Measurements from ENCODE around the gene BRAP. TPM values are rescaled to one million over a fixed set of nuclear protein-coding genes. Genes with fewer than 3 reads are reported as not detected.
"Not testable (repeated sequence)": the region's sequence is repeated elsewhere in the genome, so short reads cannot be mapped to it uniquely, and the experiment has no call there.

Gene BRAP, protein sequence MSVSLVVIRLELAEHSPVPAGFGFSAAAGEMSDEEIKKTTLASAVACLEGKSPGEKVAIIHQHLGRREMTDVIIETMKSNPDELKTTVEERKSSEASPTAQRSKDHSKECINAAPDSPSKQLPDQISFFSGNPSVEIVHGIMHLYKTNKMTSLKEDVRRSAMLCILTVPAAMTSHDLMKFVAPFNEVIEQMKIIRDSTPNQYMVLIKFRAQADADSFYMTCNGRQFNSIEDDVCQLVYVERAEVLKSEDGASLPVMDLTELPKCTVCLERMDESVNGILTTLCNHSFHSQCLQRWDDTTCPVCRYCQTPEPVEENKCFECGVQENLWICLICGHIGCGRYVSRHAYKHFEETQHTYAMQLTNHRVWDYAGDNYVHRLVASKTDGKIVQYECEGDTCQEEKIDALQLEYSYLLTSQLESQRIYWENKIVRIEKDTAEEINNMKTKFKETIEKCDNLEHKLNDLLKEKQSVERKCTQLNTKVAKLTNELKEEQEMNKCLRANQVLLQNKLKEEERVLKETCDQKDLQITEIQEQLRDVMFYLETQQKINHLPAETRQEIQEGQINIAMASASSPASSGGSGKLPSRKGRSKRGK
- 12.0 TPM for total RNA-seq

DNA sequence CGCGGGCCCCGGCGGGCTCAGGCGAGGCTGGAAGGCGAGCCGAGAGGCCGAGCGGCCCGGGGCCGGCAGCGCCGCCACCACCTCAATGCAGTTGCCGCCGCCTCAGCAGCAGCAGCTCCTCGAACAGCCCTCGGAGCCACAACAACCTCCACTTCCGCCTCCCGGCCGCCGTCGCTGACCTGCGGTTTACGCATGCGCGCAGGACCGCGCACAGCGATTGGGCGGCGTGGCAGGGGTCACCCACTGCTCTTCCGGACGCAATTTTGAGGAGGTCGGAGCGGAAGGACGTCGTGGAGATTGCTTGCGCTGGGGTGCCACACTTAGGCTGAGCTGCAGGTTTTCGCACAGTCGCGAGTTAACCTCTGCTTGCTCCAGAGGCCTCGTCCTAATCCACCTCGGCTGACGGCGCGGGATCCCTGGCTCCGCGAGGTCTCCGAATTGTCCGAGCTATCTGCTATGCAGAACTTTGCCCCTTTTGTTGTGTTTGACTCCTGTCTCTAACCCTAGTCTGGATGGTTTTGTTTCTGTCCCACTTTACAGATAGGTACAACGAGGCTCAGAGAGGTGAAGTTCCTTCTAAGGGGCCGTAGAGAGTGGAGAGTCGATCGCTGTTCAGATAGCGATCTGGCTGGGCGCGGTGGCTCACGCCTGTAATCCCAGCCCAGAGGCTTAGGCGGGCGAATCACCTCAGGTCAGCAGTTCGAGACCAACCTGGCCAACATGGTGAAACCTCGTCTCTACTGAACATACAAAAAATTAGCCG is at the start of gene BRAP, which contains the start of gene ACAD10:
TSS of gene BRAP (minus strand) at position 146 of the 763 bp plus-strand sequence. CDS start 164 bp downstream, outside the sequence.
TSS of gene ACAD10 (plus strand) at position 243 of the 763 bp plus-strand sequence. CDS start 6,657 bp downstream, outside the sequence.
- Histone ChIP-seq H3K36me3 (ENCODE audit: control insufficient read depth in 3 of 3, insufficient read depth in 3 of 3, low read length in 3 of 3) (peaks cover 7 to 18% (median 14%) of the 10 kb centered on the region in 3 donors), H3K9ac (ENCODE audit: low read depth in 1 of 3, low read length in 3 of 3) (peak within 1 kb of the TSS; percentile 99), H3K27me3 (ENCODE audit: control insufficient read depth in 3 of 3, insufficient read depth in 3 of 3, low read length in 3 of 3) (no peaks in the 10 kb centered on the region), H3K4me3 (ENCODE audit: low read length in 3 of 3) (peak within 1 kb of the TSS; percentile 100), H3K9me3 (ENCODE audit: control insufficient read depth in 3 of 3, low read length in 3 of 3) (no peaks in the 10 kb centered on the region), H3K4me1 (ENCODE audit: control insufficient read depth in 3 of 3, insufficient read depth in 3 of 3, low read length in 3 of 3) (peaks cover 24 to 31% (median 24%) of the 10 kb centered on the region in 3 donors), H3K27ac (ENCODE audit: low read depth, low read length) (peak within 1 kb of the TSS; percentile 87)

DNA sequence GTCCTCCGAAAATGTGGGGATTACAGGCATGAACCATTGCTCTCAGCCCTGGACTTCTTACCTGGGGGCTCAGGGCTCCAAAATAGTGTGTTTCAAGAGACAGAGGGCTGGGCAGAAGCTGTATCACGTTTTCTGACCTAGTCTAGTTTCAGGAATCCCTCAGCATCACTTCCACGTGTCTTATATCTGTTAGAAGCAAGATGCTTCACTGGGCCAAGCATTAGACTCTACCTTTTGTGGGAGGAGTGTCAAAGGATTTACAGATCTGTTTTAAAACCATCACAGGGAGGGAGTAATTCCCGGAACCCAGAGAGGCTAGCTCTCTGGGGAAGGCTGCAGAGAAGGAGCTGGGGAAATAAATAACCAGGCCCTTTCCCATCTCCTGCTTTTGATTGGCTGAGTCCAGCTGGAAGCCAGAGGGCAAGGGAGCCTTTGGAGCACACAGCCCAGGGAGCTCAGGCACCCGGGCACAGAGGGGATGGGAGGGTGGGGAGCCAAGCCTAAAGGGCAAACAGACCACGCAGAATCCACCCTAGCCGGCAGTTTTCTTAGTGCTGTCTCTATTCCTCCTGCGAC is 47.7 kb upstream of the BRAP start:
- Histone ChIP-seq H3K4me1 (ENCODE audit: control insufficient read depth in 3 of 3, insufficient read depth in 3 of 3, low read length in 3 of 3) (peaks cover 0 to 2% (median 0%) of the 10 kb centered on the region in 3 donors), H3K4me3 (ENCODE audit: low read length in 3 of 3) (no peak overlapping the region), H3K9ac (ENCODE audit: low read depth in 1 of 3, low read length in 3 of 3) (no peak overlapping the region), H3K27ac (ENCODE audit: low read depth, low read length) (no peak overlapping the region), H3K27me3 (ENCODE audit: control insufficient read depth in 3 of 3, insufficient read depth in 3 of 3, low read length in 3 of 3) (no peaks in the 10 kb centered on the region), H3K9me3 (ENCODE audit: control insufficient read depth in 3 of 3, low read length in 3 of 3) (no peaks in the 10 kb centered on the region), H3K36me3 (ENCODE audit: control insufficient read depth in 3 of 3, insufficient read depth in 3 of 3, low read length in 3 of 3) (peaks cover 34 to 53% (median 37%) of the 10 kb centered on the region in 3 donors)

DNA sequence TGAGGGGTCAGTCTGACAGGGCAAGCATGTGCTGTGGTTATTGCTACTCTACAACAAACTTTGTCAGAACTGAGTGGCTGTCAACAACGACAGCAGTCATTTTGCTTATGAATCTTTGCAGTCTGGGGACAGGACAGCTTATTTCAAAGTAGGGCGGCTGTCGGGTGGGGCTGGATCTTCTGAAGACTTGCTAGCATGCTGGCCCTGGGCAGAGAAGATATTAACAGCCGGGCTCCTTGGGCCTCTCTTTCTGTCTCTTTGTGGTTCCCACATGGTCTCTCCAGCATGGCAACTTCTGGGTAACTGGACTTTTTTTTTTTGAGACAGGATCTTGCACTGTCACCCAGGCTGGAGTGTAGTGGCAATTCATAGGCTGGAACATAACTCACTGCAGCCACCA is 47.0 kb upstream of the BRAP start:
- Histone ChIP-seq H3K36me3 (ENCODE audit: control insufficient read depth in 3 of 3, insufficient read depth in 3 of 3, low read length in 3 of 3) (peaks cover 39 to 55% (median 40%) of the 10 kb centered on the region in 3 donors), H3K4me1 (ENCODE audit: control insufficient read depth in 3 of 3, insufficient read depth in 3 of 3, low read length in 3 of 3) (peaks cover 0 to 2% (median 0%) of the 10 kb centered on the region in 3 donors), H3K9ac (ENCODE audit: low read depth in 1 of 3, low read length in 3 of 3) (no peak overlapping the region), H3K4me3 (ENCODE audit: low read length in 3 of 3) (no peak overlapping the region), H3K9me3 (ENCODE audit: control insufficient read depth in 3 of 3, low read length in 3 of 3) (no peaks in the 10 kb centered on the region), H3K27me3 (ENCODE audit: control insufficient read depth in 3 of 3, insufficient read depth in 3 of 3, low read length in 3 of 3) (no peaks in the 10 kb centered on the region), H3K27ac (ENCODE audit: low read depth, low read length) (no peak overlapping the region)

DNA sequence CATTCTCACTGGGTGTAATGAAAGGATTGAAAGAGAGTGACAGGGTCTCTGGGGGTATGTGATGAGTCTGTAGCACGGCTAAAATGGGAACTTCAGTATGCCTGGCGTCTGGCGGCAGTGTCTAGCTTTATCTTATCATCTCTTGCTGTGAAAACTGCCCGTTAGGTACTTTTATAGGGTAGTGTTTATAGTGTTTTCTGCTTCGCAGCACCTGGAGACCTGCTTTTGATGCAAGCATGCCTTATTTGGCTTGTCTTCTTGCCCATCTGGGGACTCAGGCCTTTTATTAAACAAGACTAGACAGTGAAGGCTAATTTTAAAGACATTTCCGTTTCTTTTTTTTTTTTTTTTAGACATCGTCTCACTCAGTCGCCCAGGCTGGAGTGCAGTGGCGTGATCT is 44.7 kb upstream of the BRAP start:
- Histone ChIP-seq H3K4me1 (ENCODE audit: control insufficient read depth in 3 of 3, insufficient read depth in 3 of 3, low read length in 3 of 3) (peaks cover 0 to 2% (median 0%) of the 10 kb centered on the region in 3 donors), H3K27ac (ENCODE audit: low read depth, low read length) (no peak overlapping the region), H3K9me3 (ENCODE audit: control insufficient read depth in 3 of 3, low read length in 3 of 3) (no peaks in the 10 kb centered on the region), H3K4me3 (ENCODE audit: low read length in 3 of 3) (no peak overlapping the region), H3K9ac (ENCODE audit: low read depth in 1 of 3, low read length in 3 of 3) (no peak overlapping the region), H3K27me3 (ENCODE audit: control insufficient read depth in 3 of 3, insufficient read depth in 3 of 3, low read length in 3 of 3) (no peaks in the 10 kb centered on the region), H3K36me3 (ENCODE audit: control insufficient read depth in 3 of 3, insufficient read depth in 3 of 3, low read length in 3 of 3) (peaks cover 38 to 45% (median 40%) of the 10 kb centered on the region in 3 donors)

DNA sequence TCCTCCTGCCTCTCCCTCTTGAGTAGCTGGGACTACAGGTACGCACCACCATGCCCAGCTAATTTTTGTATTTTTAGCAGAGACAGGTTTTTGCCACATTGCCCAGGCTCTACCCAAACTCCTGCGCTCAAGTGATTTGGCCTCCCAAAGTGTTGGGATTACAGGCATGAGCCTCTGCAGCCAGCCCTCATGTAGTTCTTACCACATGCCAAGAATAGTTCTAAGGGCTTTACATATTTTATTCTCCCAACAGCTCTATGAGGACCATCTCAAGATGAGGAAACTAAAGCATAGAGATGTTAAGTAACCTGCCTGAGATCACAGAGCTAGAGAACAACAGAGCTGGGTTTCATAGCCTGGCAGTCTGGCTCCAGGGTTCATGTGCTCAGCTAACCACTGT is 43.0 kb upstream of the BRAP start:
- Histone ChIP-seq H3K9me3 (ENCODE audit: control insufficient read depth in 3 of 3, low read length in 3 of 3) (no peaks in the 10 kb centered on the region), H3K4me1 (ENCODE audit: control insufficient read depth in 3 of 3, insufficient read depth in 3 of 3, low read length in 3 of 3) (peaks cover 0 to 2% (median 0%) of the 10 kb centered on the region in 3 donors), H3K4me3 (ENCODE audit: low read length in 3 of 3) (no peak overlapping the region), H3K27ac (ENCODE audit: low read depth, low read length) (no peak overlapping the region), H3K27me3 (ENCODE audit: control insufficient read depth in 3 of 3, insufficient read depth in 3 of 3, low read length in 3 of 3) (no peaks in the 10 kb centered on the region), H3K36me3 (ENCODE audit: control insufficient read depth in 3 of 3, insufficient read depth in 3 of 3, low read length in 3 of 3) (peaks cover 34 to 45% (median 36%) of the 10 kb centered on the region in 3 donors), H3K9ac (ENCODE audit: low read depth in 1 of 3, low read length in 3 of 3) (no peak overlapping the region)

DNA sequence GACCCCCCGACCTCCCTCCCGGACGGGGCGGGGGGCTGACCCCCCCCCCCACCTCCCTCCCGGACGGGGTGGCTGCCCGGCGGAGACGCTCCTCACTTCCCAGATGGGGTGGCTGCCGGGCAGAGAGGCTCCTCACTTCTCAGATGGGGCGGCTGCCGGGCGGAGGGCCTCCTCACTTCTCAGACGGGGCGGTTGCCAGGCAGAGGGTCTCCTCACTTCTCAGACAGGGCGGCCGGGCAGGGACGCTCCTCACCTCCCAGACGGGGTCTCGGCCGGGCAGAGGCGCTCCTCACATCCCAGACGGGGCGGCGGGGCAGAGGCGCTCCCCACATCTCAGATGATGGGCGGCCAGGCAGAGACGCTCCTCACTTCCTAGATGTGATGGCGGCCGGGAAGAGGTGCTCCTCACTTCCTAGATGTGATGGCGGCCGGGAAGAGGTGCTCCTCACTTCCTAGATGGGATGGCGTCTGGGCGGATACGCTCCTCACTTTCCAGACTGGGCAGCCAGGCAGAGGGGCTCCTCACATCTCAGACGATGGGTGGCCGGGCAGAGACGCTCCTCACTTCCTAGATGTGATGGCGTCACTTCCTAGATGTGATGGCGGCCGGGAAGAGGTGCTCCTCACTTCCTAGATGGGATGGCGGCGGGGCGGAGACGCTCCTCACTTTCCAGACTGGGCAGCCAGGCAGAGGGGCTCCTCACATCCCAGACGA is 38.0 kb upstream of the BRAP start:
- H3K4me3 ChIP-seq (ENCODE audit: low read length in 3 of 3); H3K9ac ChIP-seq (ENCODE audit: low read depth in 1 of 3, low read length in 3 of 3); H3K4me1 ChIP-seq (ENCODE audit: control insufficient read depth in 3 of 3, insufficient read depth in 3 of 3, low read length in 3 of 3); H3K9me3 ChIP-seq (ENCODE audit: control insufficient read depth in 3 of 3, low read length in 3 of 3); H3K27me3 ChIP-seq (ENCODE audit: control insufficient read depth in 3 of 3, insufficient read depth in 3 of 3, low read length in 3 of 3); H3K27ac ChIP-seq (ENCODE audit: low read depth, low read length): not testable (repeated sequence)
- peaks cover 24 to 32% (median 29%) of the 10 kb centered on the region in 3 donors for H3K36me3 ChIP-seq (ENCODE audit: control insufficient read depth in 3 of 3, insufficient read depth in 3 of 3, low read length in 3 of 3)

DNA sequence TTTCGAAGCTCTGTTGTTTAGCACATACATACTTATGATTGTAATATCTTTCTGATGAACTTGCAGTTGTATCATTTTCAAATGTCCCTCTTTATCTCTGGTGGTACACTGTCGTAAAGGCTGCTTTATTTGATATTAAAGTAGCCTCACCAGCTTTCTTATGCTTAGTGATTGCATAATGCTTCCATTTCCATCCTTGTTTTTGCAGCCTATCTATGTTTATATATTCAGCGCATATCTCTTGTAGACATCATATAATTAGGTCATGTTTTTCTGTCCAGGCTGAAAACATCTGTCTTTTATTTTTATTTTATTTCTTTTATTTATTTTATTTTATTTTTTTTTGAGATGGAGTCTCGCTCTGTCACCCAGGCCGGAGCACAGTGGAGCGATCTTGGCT is 34.7 kb upstream of the BRAP start:
- H3K4me3 ChIP-seq (ENCODE audit: low read length in 3 of 3) = no peak overlapping the region
- H3K27ac ChIP-seq (ENCODE audit: low read depth, low read length) = no peak overlapping the region
- H3K9me3 ChIP-seq (ENCODE audit: control insufficient read depth in 3 of 3, low read length in 3 of 3) = no peaks in the 10 kb centered on the region
- H3K36me3 ChIP-seq (ENCODE audit: control insufficient read depth in 3 of 3, insufficient read depth in 3 of 3, low read length in 3 of 3) = peaks cover 20 to 36% (median 28%) of the 10 kb centered on the region in 3 donors
- H3K27me3 ChIP-seq (ENCODE audit: control insufficient read depth in 3 of 3, insufficient read depth in 3 of 3, low read length in 3 of 3) = no peaks in the 10 kb centered on the region
- H3K9ac ChIP-seq (ENCODE audit: low read depth in 1 of 3, low read length in 3 of 3) = no peak overlapping the region
- H3K4me1 ChIP-seq (ENCODE audit: control insufficient read depth in 3 of 3, insufficient read depth in 3 of 3, low read length in 3 of 3) = peaks cover 4 to 7% (median 6%) of the 10 kb centered on the region in 3 donors

DNA sequence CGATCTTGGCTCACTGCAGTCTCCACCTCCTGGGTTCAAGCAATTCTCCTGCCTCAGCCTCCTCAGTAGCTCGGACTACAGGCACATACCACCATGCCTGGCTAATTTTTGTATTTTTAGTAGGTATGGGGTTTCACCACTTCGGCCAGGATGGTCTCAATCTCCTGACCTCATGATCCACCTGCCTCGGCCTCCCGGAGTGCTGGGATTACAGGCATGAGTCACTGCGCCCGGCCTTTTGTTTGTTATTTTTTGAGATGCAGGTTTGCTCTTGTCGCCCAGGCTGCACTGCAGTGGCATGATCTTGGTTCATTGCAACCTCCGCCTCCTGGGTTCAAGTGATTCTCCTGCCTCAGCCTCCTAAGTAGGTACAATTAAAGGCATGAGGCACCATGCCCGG is 33.6 kb upstream of the BRAP start:
- H3K9me3 ChIP-seq (ENCODE audit: control insufficient read depth in 3 of 3, low read length in 3 of 3); H3K4me3 ChIP-seq (ENCODE audit: low read length in 3 of 3); H3K27ac ChIP-seq (ENCODE audit: low read depth, low read length); H3K9ac ChIP-seq (ENCODE audit: low read depth in 1 of 3, low read length in 3 of 3); H3K27me3 ChIP-seq (ENCODE audit: control insufficient read depth in 3 of 3, insufficient read depth in 3 of 3, low read length in 3 of 3): not testable (repeated sequence)
- H3K4me1 ChIP-seq (ENCODE audit: control insufficient read depth in 3 of 3, insufficient read depth in 3 of 3, low read length in 3 of 3) = peaks cover 6 to 13% (median 11%) of the 10 kb centered on the region in 3 donors
- H3K36me3 ChIP-seq (ENCODE audit: control insufficient read depth in 3 of 3, insufficient read depth in 3 of 3, low read length in 3 of 3) = peaks cover 22 to 42% (median 33%) of the 10 kb centered on the region in 3 donors

DNA sequence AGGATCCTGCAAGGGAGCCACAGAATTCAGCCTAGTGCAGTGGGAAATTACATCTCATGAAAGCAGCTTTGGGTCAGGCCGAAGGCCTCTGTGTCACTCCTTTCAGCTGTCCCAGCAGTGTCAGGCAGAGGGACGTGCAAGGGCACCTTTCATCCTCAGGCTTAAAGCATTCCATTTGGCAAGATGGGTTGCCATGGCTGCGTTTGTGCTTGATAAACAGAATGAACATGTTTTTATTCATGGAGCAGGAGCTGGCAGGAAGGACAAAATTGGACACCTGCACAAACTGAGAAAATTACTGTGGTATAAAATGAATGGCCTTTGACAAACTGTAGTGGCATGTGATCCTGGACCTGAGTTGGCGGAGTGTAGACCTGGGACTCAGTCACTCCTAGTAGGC is 29.5 kb upstream of the BRAP start:
- H3K9me3 ChIP-seq (ENCODE audit: control insufficient read depth in 3 of 3, low read length in 3 of 3) = no peaks in the 10 kb centered on the region
- no peaks in the 10 kb centered on the region for H3K27me3 ChIP-seq (ENCODE audit: control insufficient read depth in 3 of 3, insufficient read depth in 3 of 3, low read length in 3 of 3)
- H3K27ac ChIP-seq (ENCODE audit: low read depth, low read length) = peak overlapping the region; percentile 78
- H3K36me3 ChIP-seq (ENCODE audit: control insufficient read depth in 3 of 3, insufficient read depth in 3 of 3, low read length in 3 of 3) = peaks cover 22 to 47% (median 38%) of the 10 kb centered on the region in 3 donors
- no peak overlapping the region for H3K4me3 ChIP-seq (ENCODE audit: low read length in 3 of 3)
- peak overlapping the region in 2 of 3 donors; percentile 3 to 41 for H3K9ac ChIP-seq (ENCODE audit: low read depth in 1 of 3, low read length in 3 of 3)
- H3K4me1 ChIP-seq (ENCODE audit: control insufficient read depth in 3 of 3, insufficient read depth in 3 of 3, low read length in 3 of 3) = peaks cover 6 to 13% (median 11%) of the 10 kb centered on the region in 3 donors

All from skeletal muscle tissue (tissue), 4 donors.